ENCODE data around the gene PGF.
A peak's percentile ranks its signal among the peaks of the same experiment; 100 is the strongest.

Gene PGF

GRCh38 chr14:74979029-74979428 is 23.6 kb upstream of the PGF start:
- DNase-seq (ENCODE audit: low spot score) (no peak), FAIRE-seq (no peak)

- DNase-seq (ENCODE audit: low spot score) (no peak), FAIRE-seq (no peak)
Measured at GRCh38 chr14:74978416-74978947, 23.1 kb upstream of the PGF start.

GRCh38 chr14:74977901-74978385 is 22.5 kb upstream of the PGF start:
- FAIRE-seq (no peak), DNase-seq (ENCODE audit: low spot score) (no peak)

- DNase-seq (ENCODE audit: low spot score) (no peak), FAIRE-seq (no peak)
Measured at GRCh38 chr14:74977164-74977900, 21.9 kb upstream of the PGF start.

- DNase-seq (ENCODE audit: low spot score) (no peak), FAIRE-seq (peak; percentile 40)
Measured at GRCh38 chr14:74976264-74977113, 21.1 kb upstream of the PGF start.

GRCh38 chr14:74975059-74975810 is 19.8 kb upstream of the PGF start:
- no peak for FAIRE-seq
- DNase-seq (ENCODE audit: low spot score): no peak

- DNase-seq (ENCODE audit: low spot score) (no peak), FAIRE-seq (peak; percentile 71)
Measured at GRCh38 chr14:74974364-74975058, 19.1 kb upstream of the PGF start.

GRCh38 chr14:74973905-74974363 is 18.5 kb upstream of the PGF start:
- no peak for FAIRE-seq
- DNase-seq (ENCODE audit: low spot score): no peak

GRCh38 chr14:74973003-74973653 is 17.7 kb upstream of the PGF start:
- DNase-seq (ENCODE audit: low spot score) (no peak), FAIRE-seq (peak; percentile 68)

GRCh38 chr14:74968811-74969210 is 13.4 kb upstream of the PGF start:
- no peak for DNase-seq (ENCODE audit: low spot score)
- no peak for FAIRE-seq

- DNase-seq (ENCODE audit: low spot score): no peak
- FAIRE-seq: peak; percentile 32
Measured at GRCh38 chr14:74965486-74966153, 10.2 kb upstream of the PGF start.

GRCh38 chr14:74964787-74965485 is 9.5 kb upstream of the PGF start:
- DNase-seq (ENCODE audit: low spot score) (no peak), FAIRE-seq (no peak)

GRCh38 chr14:74963705-74964271 is 8.4 kb upstream of the PGF start:
- FAIRE-seq: no peak
- no peak for DNase-seq (ENCODE audit: low spot score)

GRCh38 chr14:74963178-74963704 is 7.8 kb upstream of the PGF start:
- FAIRE-seq: no peak
- no peak for DNase-seq (ENCODE audit: low spot score)

GRCh38 chr14:74962493-74962892 is 7.1 kb upstream of the PGF start:
- FAIRE-seq (no peak), DNase-seq (ENCODE audit: low spot score) (no peak)

- DNase-seq (ENCODE audit: low spot score) (no peak), FAIRE-seq (no peak)
Measured at GRCh38 chr14:74962046-74962445, 6.6 kb upstream of the PGF start.

GRCh38 chr14:74961238-74961911 is 6.0 kb upstream of the PGF start:
- FAIRE-seq: no peak
- no peak for DNase-seq (ENCODE audit: low spot score)

- no peak for DNase-seq (ENCODE audit: low spot score)
- FAIRE-seq: no peak
Measured at GRCh38 chr14:74960736-74961135, 5.3 kb upstream of the PGF start.

Data from urothelium cell line (cell line).